Neural progenitor cell (in vitro differentiated cells): ENCODE results near the gene TTC39C.

ENCODE experiments used
- CTCF ChIP-seq: fragments of 200-600 bp; sonication (generic); IDR thresholded peaks from 2 replicates; pipeline ENCODE4 v1.5.1; 2017; ENCODE audit warnings: antibody characterized with exemption, mild to moderate bottlenecking
- EZH2 ChIP-seq: fragments of 200-600 bp; sonication (generic); IDR thresholded peaks from 2 replicates; pipeline ENCODE4 v1.6.1; 2017; ENCODE audit warnings: antibody characterized with exemption, mild to moderate bottlenecking, moderate library complexity

- TF ChIP-seq EZH2 (no peak), CTCF (no peak)
Measured at GRCh38 chr18:24103320-24104021, 88.9 kb downstream of the TTC39C start.
